Mesothelial cell of epicardium (in vitro differentiated cells): Measurements from ENCODE around the gene PGBD5. TPM values are rescaled to one million over a fixed set of nuclear protein-coding genes. Genes with fewer than 3 reads are reported as not detected.

Source experiments
- DNase-seq, 2 experiments: peaks; one replicate each; pipeline ENCODE4 v3.0.0; 2021; ENCODE audit warnings: low spot score in 2 of 2; ENCODE audit not compliant: unreplicated experiment in 2 of 2
- H3K27ac Mint-ChIP-seq: 2 replicates; pipeline ENCODE4 v1.8.0; 2021; ENCODE audit warnings: mixed read lengths
- H3K27me3 Mint-ChIP-seq: 2 replicates; pipeline ENCODE4 v1.8.0; 2021; ENCODE audit warnings: low read depth, mixed read lengths
- H3K36me3 Mint-ChIP-seq: 2 replicates; pipeline ENCODE4 v1.8.0; 2021; ENCODE audit warnings: mixed read lengths
- H3K4me1 Mint-ChIP-seq: 2 replicates; pipeline ENCODE4 v1.8.0; 2021; ENCODE audit warnings: mixed read lengths
- H3K4me3 Mint-ChIP-seq: 2 replicates; pipeline ENCODE4 v1.8.0; 2021; ENCODE audit warnings: mild to moderate bottlenecking, moderate library complexity, mixed read lengths
- H3K9me3 Mint-ChIP-seq: 2 replicates; pipeline ENCODE4 v1.8.0; 2021; ENCODE audit warnings: mixed read lengths
- total RNA-seq: library from RNA; stranded (reverse); gene quantifications from 3 replicates; pipeline ENCODE4 v1.2.1, GENCODE V29; 2021
- TF ChIP-seq, protein P1 (sequence below): fragments of 200-600 bp; sonication (generic); IDR thresholded peaks from one replicate; pipeline ENCODE4 v1.5.0; 2021; ENCODE audit warnings: antibody characterized with exemption; ENCODE audit not compliant: unreplicated experiment

PGBD5 gene
- total RNA-seq, 1 donor from 2014 or later, result 0.94 TPM

DNA sequence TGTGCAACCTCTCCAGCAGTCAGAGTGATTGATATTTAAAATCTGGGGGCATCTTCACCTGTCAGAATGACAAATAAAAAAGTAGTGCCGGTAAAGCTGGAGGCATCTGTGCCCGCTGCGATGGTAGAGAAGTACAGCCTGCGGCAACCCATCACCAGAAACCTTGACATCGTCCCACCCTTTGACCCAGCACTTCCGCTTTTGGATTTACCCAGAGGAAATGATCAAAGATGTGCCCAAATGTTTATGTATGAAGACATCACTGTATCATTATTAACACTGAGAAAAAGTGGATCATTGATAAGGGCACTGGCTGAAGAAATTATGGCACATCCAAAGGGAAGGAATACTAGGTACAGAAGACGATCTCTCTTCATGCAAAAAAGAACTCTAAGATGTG is 96.0 kb downstream of the PGBD5 start:
- Mint-ChIP-seq H3K4me1 (peaks cover 7% of the 10 kb centered on the region), H3K36me3 (no peaks in the 10 kb centered on the region), H3K27ac (no peak overlapping the region)

DNA sequence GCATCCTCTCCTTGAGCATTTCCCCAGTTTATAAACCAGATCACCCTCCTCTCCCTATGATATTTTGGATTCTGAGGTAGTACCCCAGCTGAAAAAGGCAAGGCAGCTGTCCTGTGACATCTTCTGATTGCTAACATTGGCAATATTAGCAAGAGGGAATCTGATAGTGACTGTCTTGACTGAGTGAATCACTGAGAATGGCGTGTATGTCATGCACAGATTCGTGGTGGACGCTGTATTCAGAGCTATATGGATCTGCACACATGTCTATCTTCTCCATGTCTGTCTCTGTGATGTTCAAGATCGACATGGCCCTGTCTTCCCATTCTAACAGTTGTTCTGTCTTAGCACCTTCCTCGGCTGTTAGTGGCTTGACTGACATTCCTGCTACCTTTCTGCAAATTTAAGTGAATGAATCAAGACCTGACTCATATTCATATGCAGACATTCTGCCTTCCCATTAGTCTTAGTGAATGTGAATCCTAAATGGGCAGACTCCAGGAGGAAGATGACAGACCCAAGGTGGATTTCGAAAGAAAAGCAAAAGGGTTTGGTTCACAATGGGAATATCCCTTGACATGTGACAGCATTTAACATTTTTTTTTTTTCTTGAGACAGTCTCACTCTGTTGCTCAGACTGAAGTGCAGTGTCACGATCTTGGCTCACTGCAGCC is 97.7 kb downstream of the PGBD5 start:
- peaks cover 7% of the 10 kb centered on the region for H3K4me1 Mint-ChIP-seq
- H3K36me3 Mint-ChIP-seq, result no peaks in the 10 kb centered on the region
- no peaks in the 10 kb centered on the region for H3K9me3 Mint-ChIP-seq
- TF ChIP-seq, protein P1, sequence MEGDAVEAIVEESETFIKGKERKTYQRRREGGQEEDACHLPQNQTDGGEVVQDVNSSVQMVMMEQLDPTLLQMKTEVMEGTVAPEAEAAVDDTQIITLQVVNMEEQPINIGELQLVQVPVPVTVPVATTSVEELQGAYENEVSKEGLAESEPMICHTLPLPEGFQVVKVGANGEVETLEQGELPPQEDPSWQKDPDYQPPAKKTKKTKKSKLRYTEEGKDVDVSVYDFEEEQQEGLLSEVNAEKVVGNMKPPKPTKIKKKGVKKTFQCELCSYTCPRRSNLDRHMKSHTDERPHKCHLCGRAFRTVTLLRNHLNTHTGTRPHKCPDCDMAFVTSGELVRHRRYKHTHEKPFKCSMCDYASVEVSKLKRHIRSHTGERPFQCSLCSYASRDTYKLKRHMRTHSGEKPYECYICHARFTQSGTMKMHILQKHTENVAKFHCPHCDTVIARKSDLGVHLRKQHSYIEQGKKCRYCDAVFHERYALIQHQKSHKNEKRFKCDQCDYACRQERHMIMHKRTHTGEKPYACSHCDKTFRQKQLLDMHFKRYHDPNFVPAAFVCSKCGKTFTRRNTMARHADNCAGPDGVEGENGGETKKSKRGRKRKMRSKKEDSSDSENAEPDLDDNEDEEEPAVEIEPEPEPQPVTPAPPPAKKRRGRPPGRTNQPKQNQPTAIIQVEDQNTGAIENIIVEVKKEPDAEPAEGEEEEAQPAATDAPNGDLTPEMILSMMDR, result no peak
- H3K27ac Mint-ChIP-seq, result no peak overlapping the region
- peaks cover 3% of the 10 kb centered on the region for H3K27me3 Mint-ChIP-seq
- DNase-seq, result no peak
- no peak overlapping the region for H3K4me3 Mint-ChIP-seq

More for the DNA sequence above, 96.0 kb downstream of the PGBD5 start:
- no peaks in the 10 kb centered on the region for H3K9me3 Mint-ChIP-seq
- peaks cover 6% of the 10 kb centered on the region for H3K27me3 Mint-ChIP-seq
- no peak for DNase-seq
- H3K4me3 Mint-ChIP-seq, result no peak overlapping the region
- TF ChIP-seq, protein P1, result no peak

DNA sequence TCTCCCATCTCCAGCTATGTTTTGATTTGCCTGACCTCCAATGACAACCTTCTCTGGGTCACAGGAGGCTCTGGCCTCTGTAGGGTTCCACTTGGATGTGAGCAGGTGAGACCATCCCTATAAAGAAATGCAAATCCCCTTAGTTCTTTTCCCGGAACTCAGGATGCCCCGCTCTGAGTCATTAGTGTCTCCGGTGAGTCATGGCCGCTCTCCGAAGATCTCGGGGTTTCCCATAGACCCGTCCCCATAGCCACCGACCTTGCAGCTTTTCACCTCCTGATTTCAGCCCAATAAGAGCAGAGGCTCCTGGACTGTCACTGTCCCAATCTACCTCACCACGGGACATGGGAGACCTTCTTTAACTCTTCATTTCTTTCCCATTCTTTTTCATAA is 98.2 kb downstream of the PGBD5 start:
- Mint-ChIP-seq H3K4me3 (no peak overlapping the region), H3K27ac (no peak overlapping the region), H3K9me3 (no peaks in the 10 kb centered on the region), H3K27me3 (peaks cover 3% of the 10 kb centered on the region), H3K4me1 (peaks cover 6% of the 10 kb centered on the region), H3K36me3 (no peaks in the 10 kb centered on the region)
- TF ChIP-seq, protein P1, result no peak
- no peak for DNase-seq

DNA sequence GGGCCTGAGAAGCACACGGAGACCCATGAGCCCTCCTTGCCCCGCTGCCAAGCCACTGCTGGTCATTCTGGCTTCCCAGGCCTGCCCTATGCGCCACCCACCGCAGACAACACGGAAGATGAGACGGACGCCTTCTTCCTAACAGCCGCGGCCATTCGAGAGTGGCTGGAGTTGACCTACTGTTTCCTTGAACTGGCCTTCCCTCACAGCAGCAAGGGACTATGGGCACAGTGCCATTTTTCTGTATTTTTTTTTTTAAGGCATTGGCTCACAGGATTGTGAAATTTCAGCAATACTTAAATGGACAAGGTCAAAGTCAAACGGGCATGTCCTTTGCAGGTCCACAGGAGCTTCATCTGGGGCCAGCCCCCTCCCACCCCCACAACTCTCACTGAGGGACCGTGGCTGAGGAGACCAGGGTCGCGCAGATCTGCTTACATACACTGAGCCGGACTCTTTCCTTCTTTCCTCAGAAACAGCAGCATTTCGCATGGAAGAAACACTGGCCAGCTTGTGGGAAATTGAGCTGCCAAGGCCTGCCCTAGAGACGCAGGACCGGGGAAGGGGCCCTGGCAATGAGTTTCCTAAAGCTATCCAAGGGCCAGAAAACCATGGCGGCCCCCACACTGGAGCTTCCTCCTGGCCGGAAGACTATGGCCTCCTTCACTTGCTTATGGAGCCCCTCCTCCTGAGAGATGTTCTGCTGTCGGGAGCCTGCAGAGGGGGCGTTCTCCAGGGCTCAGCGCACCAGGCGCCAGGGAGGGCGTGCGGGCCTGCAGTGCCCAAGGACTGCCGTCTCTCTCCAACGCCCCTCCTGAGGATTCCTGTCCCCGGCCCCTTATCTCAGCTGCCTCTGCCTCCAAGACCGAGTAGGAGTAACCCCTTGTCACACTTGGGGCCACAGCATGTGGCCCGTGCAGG is 98.9 kb downstream of the PGBD5 start:
- peaks cover 4% of the 10 kb centered on the region for H3K4me1 Mint-ChIP-seq
- TF ChIP-seq, protein P1, result no peak
- H3K27me3 Mint-ChIP-seq, result peaks cover 3% of the 10 kb centered on the region
- no peak overlapping the region for H3K27ac Mint-ChIP-seq
- no peak for DNase-seq
- H3K4me3 Mint-ChIP-seq, result no peak overlapping the region
- H3K9me3 Mint-ChIP-seq, result no peaks in the 10 kb centered on the region
- H3K36me3 Mint-ChIP-seq, result no peaks in the 10 kb centered on the region

DNA sequence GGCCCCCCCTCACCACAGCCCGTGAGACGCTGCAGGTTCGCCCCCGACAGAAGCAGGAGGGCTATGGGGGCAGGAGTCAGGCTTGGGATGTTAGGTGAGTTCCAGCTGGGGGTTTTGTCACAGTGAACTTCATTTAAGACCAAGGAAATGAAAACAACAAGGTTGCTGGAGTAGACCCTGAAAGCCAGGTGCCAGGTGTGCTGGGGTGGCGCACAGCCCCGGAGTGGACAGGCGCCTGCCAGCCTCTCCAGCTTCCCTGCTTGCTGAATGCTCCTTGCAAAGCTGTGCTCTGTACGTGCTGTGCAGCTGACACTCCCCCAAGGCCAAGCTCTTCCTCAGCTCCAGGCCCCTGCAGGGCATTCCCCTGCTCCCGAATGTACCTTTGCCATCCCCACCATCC is 102.4 kb downstream of the PGBD5 start:
- no peaks in the 10 kb centered on the region for H3K36me3 Mint-ChIP-seq
- no peaks in the 10 kb centered on the region for H3K4me1 Mint-ChIP-seq
- no peaks in the 10 kb centered on the region for H3K9me3 Mint-ChIP-seq
- peaks cover 4% of the 10 kb centered on the region for H3K27me3 Mint-ChIP-seq
- no peak overlapping the region for H3K27ac Mint-ChIP-seq
- no peak overlapping the region for H3K4me3 Mint-ChIP-seq
- TF ChIP-seq, protein P1, result no peak
- DNase-seq, result no peak
